HepG2 (cell line): ENCODE measurements around the gene HIC1. TPM values are rescaled to one million over a fixed set of nuclear protein-coding genes. Genes with fewer than 3 reads are reported as not detected.

Experiments used
- HNRNPK ChIP-seq: fragments of 200-400 bp; formaldehyde crosslinking; IDR thresholded peaks from 2 replicates; pipeline ENCODE4 v1.6.1; 2018; ENCODE audit warnings: low read length, low read depth, moderate library complexity, mild to moderate bottlenecking; ENCODE audit not compliant: poor library complexity, severe bottlenecking
- KDM6A ChIP-seq: IDR thresholded peaks from 2 replicates; pipeline ENCODE4 v1.6.1; 2016; ENCODE audit warnings: low read depth
- MAX ChIP-seq: IDR thresholded peaks from 2 replicates; pipeline ENCODE4 v1.6.1; 2012; ENCODE audit warnings: inconsistent platforms
- SIX1 ChIP-seq: sonication (generic); formaldehyde crosslinking; IDR thresholded peaks from 2 replicates; pipeline ENCODE4 v1.4.0; 2020; ENCODE audit warnings: missing genetic modification reagents, borderline replicate concordance
- ZBTB10 ChIP-seq: sonication (generic); formaldehyde crosslinking; IDR thresholded peaks from 2 replicates; pipeline ENCODE4 v1.4.0; 2020; ENCODE audit warnings: missing genetic modification reagents, borderline replicate concordance
- ZNF136 ChIP-seq: sonication (generic); formaldehyde crosslinking; IDR thresholded peaks from 2 replicates; pipeline ENCODE4 v1.8.1; 2022; ENCODE audit warnings: low read depth, mild to moderate bottlenecking, moderate library complexity, missing genetic modification reagents
- ZNF780A ChIP-seq: sonication (generic); formaldehyde crosslinking; IDR thresholded peaks from 2 replicates; pipeline ENCODE4 v1.8.0; 2022; ENCODE audit warnings: mild to moderate bottlenecking, missing genetic modification reagents, moderate library complexity
- polyA plus RNA-seq, 8 experiments: library from polyadenylated mRNA; depleted of rRNA in 3 of 8; stranded (reverse) in 7 of 8; unstranded in 1 of 8; fragments of >200 nt; fragmentation: Illumina TruSeq in 4 of 8; extraction: Trizol in 4 of 8; gene quantifications; 2 replicates each; pipeline versions ENCODE4 v1.2.1 to v1.2.3, GENCODE V29; 2011 to 2016; ENCODE audit warnings: low read depth in 4 of 8, missing spikeins in 1 of 8, mixed read lengths in 1 of 8; ENCODE audit not compliant: insufficient read depth in 1 of 8
- total RNA-seq, 5 experiments: library from RNA; depleted of rRNA; stranded (reverse); fragments of >200 nt; fragmentation: Illumina TruSeq; extraction: Trizol; gene quantifications; 2 replicates each; pipeline ENCODE4 v1.2.3, GENCODE V29; 2016; ENCODE audit warnings: low read depth in 1 of 5
- TF ChIP-seq, protein P1 (sequence below): sonication (generic); formaldehyde crosslinking; IDR thresholded peaks from 2 replicates; pipeline ENCODE4 v1.4.0; 2020; ENCODE audit warnings: missing genetic modification reagents

HIC1 gene
- total and polyA plus RNA-seq, 2 of the 13 experiments (the other 11 are each of a cell fraction or from before 2014, with no cell fraction given): 0.04 to 0.31 TPM

DNA sequence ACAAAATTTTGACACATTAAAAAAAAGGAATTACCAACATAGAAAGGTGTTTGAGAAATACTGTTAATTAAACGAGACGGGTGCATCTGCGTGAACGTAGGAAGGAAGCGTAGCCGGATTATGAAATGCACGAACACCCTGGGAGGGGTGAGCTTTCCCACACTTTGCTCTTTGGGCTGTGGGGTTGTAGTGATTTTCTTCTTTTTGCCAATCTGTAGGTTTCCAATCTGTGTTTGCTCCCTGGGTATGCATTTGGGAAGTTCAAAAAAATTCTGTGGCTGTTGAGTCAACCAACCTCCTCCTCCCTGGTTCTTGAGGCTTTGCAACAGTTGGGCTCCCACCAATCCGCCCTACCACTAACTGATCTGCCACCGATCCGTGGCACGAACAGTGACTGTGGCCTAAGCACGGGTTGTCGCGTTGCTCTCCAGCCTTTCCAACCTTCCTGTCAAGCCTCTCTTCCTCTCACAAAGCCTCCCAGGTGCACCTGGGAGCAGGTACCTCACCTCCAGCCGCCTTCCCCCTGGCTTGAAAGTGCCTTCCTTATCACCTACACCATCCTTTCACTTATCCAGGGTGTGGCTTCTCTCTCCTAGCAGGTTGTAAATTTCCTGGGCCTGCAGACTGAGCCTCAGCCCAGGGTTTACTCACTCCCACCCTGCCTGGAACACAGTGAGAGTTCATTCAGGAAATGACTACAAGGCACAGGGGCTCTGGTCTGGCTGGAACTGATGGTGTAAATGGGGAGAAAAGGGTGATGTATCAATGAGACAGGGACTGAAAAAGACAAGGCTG, 46.4 kb upstream of the HIC1 start (continued):
- TF ChIP-seq ZNF136 (CRISPR knock-in tag) (no peak), SIX1 (CRISPR knock-in tag) (no peak), KDM6A (CRISPR knock-in tag) (no peak), MAX (no peak), ZNF780A (CRISPR knock-in tag) (no peak), HNRNPK (no peak), ZBTB10 (CRISPR knock-in tag) (no peak)
- TF ChIP-seq, protein P1, sequence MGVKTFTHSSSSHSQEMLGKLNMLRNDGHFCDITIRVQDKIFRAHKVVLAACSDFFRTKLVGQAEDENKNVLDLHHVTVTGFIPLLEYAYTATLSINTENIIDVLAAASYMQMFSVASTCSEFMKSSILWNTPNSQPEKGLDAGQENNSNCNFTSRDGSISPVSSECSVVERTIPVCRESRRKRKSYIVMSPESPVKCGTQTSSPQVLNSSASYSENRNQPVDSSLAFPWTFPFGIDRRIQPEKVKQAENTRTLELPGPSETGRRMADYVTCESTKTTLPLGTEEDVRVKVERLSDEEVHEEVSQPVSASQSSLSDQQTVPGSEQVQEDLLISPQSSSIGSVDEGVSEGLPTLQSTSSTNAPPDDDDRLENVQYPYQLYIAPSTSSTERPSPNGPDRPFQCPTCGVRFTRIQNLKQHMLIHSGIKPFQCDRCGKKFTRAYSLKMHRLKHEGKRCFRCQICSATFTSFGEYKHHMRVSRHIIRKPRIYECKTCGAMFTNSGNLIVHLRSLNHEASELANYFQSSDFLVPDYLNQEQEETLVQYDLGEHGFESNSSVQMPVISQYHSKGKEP (CRISPR knock-in tag): no peak
